ENCODE results near the gene ITGA4.

Gene ITGA4

DNA sequence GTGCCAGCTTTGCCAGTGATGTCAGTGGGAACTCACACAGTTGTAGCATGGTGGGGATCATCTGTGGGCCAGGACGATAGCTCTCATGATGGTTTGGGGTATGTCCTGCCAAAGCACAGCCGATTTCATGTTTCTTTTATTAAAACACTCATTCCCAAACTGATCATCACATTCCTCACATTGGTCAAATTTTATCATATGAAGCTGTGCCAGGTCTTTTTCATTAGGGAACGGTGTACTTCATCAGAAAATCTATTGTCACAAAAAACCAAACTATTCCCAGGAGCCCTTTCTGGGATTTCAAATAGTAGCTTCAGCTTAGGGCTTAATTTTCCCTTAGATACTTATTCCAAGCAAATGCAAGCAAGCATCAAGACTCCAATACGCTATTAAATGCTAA is 42.0 kb downstream of the ITGA4 start:
- DNase-seq (ENCODE audit: low read depth in 2 of 2, low spot score in 1 of 2): no peak

DNA sequence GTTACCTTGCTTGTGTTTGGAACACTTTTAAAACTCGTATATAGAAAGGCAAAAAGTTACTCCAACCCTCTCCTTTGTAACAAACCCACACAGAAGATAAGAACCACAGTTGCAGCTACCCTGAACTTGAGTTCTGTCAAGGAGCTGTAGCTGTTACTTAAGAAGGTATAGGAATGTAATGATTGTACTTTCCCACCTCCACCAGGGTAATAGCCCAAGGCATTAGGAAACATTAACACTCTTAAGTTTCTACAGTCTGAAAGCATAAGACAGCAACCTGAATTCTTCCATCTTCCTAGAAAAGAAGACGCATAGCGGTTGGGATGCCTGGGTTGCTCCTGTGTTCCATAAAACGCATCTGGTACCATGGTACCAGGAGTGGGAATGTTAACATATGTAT is 43.0 kb downstream of the ITGA4 start:
- no peak for DNase-seq (ENCODE audit: low read depth in 2 of 2, low spot score in 1 of 2)

GRCh38 chr2:181515719-181516118 is 58.5 kb downstream of the ITGA4 start:
- DNase-seq (ENCODE audit: low read depth in 2 of 2, low spot score in 1 of 2): no peak

DNA sequence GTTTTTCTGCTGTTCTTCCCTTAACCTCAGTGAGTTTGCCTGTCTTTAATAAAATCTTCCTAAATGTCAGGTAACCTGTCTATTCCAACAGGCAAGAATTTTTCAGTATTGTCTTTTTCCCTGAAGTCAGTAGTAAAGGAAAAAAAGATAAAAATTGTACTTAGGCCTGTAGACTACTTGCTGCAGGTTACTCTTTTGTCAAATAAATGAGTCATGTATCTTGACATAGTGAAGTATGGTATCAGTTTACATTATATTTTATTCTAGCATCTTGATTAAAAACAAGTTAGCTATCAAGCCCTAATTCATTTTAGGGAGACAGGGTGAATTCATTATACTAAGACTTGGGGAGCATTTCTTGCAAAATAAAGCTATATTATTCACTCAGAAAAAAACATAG is 59.8 kb downstream of the ITGA4 start:
- DNase-seq (ENCODE audit: low read depth in 2 of 2, low spot score in 1 of 2): no peak

DNA sequence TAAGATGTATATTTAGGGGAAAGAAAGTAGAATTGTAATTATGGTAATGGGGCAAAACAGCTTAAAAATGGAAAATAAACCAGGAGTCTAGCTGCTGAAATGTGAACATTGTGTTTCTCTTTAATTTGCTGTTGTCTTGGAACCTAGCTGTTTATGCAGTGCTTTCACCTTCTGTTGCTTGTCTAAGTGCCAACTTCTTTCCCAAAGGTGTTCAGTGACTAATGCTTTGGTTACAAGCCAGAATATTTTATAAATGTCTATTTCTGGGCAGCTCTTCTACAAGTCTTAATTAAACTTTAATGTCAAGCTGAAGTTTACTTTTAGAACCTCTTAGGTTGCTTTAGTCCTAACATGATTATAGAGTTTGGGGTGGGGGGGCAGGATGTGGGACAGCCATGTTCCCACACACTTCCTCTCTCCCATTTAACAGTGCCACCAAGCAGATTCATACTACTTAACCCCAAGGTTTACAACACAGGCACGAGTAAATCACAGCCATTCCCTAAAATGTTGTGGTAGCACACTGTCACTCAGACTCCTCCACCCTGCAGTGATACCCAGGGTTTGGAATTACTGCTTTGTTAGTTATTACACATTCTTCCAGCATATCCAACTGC is 60.6 kb downstream of the ITGA4 start:
- DNase-seq (ENCODE audit: low read depth in 2 of 2, low spot score in 1 of 2): no peak

GRCh38 chr2:181520253-181520652 is 63.1 kb downstream of the ITGA4 start:
- no peak for DNase-seq (ENCODE audit: low read depth in 2 of 2, low spot score in 1 of 2)

DNA sequence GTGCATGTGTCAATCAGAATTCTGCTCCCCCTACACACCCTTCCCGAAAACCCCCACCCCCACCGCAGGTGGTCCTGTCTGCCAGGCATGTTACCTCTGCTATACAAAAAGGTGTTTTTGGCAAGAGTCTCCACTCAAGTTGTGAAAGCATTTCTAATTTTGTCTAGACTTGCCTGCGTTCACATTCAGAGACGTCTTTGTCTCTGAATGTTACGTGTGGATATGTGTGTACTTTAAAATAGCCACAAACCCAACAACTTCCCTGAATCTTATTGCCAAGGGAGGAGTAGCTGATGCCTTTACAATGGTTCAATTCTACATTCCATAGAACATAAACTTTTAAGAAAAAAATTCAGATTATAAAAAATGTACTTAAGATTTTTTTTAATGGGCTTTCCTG is 66.6 kb downstream of the ITGA4 start:
- no peak for DNase-seq (ENCODE audit: low read depth in 2 of 2, low spot score in 1 of 2)

- no peak for DNase-seq (ENCODE audit: low read depth in 2 of 2, low spot score in 1 of 2)
These were observed 68.8 kb downstream of the ITGA4 start for GRCh38 chr2:181526014-181526413.

DNA sequence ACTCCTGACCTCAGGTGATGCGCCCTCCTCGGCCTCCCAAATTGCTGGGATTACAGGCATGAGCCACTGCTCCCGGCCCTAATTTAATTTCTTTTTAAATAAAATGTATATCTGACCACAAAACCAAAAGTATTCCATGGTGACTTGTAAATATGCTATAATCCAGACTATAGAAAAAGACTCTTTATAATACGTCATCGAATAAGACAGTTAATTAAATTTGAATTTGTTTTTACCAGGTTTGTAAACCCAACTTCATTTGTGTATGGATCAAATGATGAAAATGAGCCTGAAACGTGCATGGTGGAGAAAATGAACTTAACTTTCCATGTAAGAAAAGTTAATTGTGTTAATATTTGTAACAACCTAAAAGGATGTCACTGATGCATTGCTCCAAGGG is 69.9 kb downstream of the ITGA4 start:
- DNase-seq (ENCODE audit: low read depth in 2 of 2, low spot score in 1 of 2): no peak

GRCh38 chr2:181528441-181528840 is 71.3 kb downstream of the ITGA4 start:
- no peak for DNase-seq (ENCODE audit: low read depth in 2 of 2, low spot score in 1 of 2)

DNA sequence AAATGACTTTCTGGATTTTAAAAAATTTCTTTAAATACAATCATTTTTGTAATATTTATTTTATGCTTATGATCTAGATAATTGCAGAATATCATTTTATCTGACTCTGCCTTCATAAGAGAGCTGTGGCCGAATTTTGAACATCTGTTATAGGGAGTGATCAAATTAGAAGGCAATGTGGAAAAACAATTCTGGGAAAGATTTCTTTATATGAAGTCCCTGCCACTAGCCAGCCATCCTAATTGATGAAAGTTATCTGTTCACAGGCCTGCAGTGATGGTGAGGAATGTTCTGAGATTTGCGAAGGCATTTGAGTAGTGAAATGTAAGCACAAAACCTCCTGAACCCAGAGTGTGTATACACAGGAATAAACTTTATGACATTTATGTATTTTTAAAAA is 79.5 kb downstream of the ITGA4 start:
- no peak for DNase-seq (ENCODE audit: low read depth in 2 of 2, low spot score in 1 of 2)

DNA sequence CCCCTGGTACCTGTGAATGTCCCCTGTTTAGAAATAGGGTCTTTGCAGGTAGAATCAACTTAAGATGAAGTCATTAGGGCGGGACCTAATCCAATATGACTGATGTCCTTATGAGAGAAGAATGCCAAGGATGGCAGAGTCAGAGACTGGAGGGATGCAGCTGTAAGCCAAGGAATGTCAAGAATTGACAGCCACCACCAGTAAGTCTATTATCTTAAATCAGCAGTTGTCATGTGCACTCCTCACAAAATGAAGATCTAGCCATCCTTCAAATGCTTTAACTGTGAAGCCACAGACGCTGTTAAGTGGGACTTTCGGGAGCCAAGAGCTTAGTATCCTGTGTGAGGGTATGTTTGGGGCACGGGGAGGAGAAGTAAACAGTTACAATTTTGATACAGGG is 83.2 kb downstream of the ITGA4 start:
- no peak for DNase-seq (ENCODE audit: low read depth in 2 of 2, low spot score in 1 of 2)

DNA sequence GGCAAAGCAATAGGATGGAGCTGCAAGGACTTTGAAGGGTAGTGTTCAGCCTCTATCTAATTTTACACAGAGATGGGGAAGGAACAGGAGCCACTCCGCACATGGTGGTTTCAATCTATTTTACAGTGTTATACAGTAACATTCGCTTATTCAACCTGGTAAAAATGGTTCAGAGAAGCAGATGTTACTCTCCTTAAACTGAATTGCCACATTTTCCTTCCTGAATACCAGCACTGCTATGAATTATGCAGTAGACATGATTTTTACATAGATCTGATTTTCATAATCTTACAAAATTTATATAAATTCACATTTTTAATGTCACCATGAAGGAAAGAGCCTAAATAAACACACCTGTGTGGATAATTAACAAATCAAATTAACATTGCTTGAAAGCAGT is 85.0 kb downstream of the ITGA4 start:
- no peak for DNase-seq (ENCODE audit: low read depth in 2 of 2, low spot score in 1 of 2)

DNA sequence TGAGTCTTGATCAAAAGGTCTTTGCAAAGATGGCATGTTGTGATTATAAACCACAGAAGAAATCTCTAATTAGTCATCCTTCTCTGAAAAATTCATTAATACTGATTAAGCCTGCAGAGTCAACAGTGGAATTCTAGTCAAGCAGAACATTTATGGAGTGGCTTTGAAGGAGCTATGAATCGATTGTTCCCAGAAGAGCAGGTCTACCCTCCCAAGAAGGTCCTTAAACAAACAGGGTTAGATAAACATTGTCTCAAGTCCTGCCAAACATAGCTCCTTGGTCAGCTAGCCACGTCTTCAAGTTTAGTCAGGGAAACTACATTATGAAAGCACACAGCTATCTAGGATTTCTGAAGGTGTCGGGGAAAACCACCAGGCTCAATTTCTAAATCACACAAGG is 88.9 kb downstream of the ITGA4 start:
- no peak for DNase-seq (ENCODE audit: low read depth in 2 of 2, low spot score in 1 of 2)

GRCh38 chr2:181552808-181553207 is 95.6 kb downstream of the ITGA4 start:
- no peak for DNase-seq (ENCODE audit: low read depth in 2 of 2, low spot score in 1 of 2)

- DNase-seq (ENCODE audit: low read depth in 2 of 2, low spot score in 1 of 2): no peak
These were observed 96.1 kb downstream of the ITGA4 start for GRCh38 chr2:181553244-181553643.

- no peak for DNase-seq (ENCODE audit: low read depth in 2 of 2, low spot score in 1 of 2)
These were observed 97.1 kb downstream of the ITGA4 start for GRCh38 chr2:181554061-181554830.

DNA sequence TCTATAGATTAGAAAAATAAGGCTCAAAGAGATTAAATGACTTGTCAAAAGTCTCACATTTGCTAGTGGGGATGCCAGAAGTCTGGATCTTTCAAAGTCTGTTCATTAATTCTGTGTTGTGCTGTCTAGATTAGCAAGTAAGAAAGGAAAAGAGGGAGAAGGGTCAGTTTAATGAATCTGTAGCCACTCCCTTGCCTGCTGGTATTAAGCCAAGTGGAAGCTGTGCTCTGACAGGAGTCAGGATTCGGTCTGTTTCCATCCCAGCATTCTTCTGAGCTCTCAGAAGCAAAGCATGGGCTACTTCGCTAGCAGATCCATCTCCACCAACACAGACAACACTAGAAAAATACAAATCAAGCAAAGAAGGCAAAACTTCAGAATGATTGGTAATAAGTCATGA is 101.2 kb downstream of the ITGA4 start:
- DNase-seq (ENCODE audit: low read depth in 2 of 2, low spot score in 1 of 2): no peak

DNA sequence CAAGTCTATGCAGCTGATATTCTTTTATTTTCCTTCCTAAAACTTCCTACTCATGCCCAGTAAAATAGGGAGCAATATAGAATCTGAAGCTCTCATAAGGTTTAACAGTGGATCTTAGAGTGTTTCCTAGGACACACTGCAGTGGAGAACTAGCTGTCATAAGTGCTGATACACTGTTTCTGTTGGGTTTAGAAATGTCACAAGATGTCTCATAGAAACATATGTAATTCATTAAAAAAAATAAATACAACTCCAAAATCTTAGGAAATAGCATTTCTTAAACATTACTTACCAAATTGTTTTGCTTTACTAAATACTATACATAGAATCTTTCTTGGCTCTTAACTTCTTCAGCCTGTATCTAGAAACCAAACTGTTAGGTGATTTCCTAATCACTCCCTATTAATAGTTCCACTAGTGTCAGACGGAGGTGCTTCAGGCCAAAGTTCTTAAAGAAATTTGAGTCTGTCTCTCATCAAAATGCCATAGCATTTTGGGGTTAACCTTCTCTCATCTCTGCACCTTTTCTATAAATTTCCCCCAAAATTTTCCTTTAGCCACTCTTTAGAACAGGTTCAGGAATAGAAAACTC is 106.0 kb downstream of the ITGA4 start:
- DNase-seq (ENCODE audit: low read depth in 2 of 2, low spot score in 1 of 2): no peak

GRCh38 chr2:181566334-181567032 is 109.3 kb downstream of the ITGA4 start:
- DNase-seq (ENCODE audit: low read depth in 2 of 2, low spot score in 1 of 2): no peak

DNA sequence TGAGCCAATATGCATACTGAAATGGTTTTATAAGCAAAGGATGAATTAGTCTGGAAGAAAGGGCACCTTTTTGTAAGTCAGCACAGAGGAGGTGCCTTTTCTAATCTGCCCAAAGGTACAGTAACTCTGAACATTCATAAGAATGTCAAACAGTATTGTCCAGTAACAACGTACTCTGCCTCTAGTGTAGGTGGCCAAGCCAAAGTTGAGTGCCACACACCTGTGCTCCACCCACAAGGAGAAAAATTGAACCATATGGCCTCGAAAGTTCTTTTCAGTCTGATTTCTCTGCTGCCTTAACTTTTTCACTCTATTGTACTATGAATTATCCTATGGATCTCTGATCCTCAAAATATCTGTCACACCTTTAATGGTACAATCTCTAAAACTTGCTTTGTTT is 112.9 kb downstream of the ITGA4 start:
- DNase-seq (ENCODE audit: low read depth in 2 of 2, low spot score in 1 of 2): no peak

Measured in stimulated activated CD8-positive, alpha-beta memory T cell treated with anti-CD3 and anti-CD28 coated beads, Interleukin-4, amount 100 ng/mL, for 4 hours (primary cell).